NOMO-1 treated with dmso at 0.1 percent for 144 hours (cell line): ENCODE measurements around the gene OR4C6.

Experiments
- DNase-seq: peaks from one replicate; lab custom pipeline; 2025; ENCODE audit not compliant: unreplicated experiment; lab: John Stamatoyannopoulos, UW

Gene OR4C6

GRCh38 chr11:55661901-55662300 is at the start of gene OR4C6:
OR4C6 (plus strand) TSS chr11:55662201; CDS start chr11:55665167, 2,966 bp downstream.
- DNase-seq: no peak

- DNase-seq: no peak
Observed at GRCh38 chr11:55624531-55624930, 37.5 kb upstream of the OR4C6 start.

GRCh38 chr11:55634813-55635212 is 27.2 kb upstream of the OR4C6 start, which contains the start of gene OR4P4:
OR4P4 (plus strand) TSS chr11:55635113.
- DNase-seq: no peak

- no peak for DNase-seq
Observed at GRCh38 chr11:55648027-55648426, 14.0 kb upstream of the OR4C6 start, which contains the start of gene OR4S2. OR4S2 (plus strand) TSS chr11:55648327; CDS start chr11:55650904, 2,577 bp downstream.

DNA sequence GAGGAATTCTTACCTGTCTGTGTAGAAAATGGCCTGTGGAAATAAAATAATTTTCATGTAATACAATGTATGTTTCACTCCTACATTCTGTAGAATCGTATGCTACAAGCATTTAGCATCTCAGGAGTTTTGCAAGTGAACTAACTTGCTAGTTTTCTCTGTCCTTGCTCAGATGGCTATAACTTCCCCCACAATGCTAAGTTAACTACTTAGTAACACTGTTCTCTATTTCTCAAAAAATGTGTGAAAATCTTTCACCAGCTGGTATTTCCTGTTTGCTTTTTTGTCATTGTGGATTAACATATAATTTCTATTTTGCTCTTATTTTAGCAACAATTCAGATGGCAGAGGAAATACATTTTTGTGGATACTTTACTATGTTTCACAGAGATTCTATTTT is 9.4 kb upstream of the OR4C6 start:
- DNase-seq: no peak

- no peak for DNase-seq
Observed at GRCh38 chr11:55655096-55655495, 6.9 kb upstream of the OR4C6 start.

DNA sequence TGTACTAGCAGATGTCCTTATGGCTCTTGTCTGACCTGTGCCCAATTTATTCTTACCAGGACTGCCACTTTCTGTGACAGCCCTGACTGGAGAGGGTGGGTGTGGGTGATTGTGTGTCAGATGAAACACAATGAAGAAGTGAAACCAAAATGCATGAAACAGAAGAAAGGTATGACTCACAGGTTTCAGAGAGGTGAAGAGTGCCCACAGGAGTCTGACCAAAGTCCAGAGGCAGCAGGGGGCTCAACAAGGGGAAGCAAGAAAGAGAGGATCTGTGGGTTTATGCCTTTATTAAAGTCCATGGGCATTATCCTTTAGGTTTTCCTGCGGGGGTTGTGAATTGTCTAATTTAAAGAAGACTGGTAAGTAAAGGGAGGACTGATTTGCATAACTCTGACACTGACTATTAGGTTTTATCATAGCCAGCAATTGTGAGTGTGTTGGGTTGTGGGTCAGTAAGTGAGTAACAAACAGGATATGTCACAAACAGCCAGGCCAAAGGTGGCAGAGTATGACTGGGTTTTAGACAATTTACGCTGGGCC is 3.9 kb upstream of the OR4C6 start:
- DNase-seq: peak; percentile 94

- DNase-seq: no peak
Observed at GRCh38 chr11:55658608-55659007, 3.4 kb upstream of the OR4C6 start.

DNA sequence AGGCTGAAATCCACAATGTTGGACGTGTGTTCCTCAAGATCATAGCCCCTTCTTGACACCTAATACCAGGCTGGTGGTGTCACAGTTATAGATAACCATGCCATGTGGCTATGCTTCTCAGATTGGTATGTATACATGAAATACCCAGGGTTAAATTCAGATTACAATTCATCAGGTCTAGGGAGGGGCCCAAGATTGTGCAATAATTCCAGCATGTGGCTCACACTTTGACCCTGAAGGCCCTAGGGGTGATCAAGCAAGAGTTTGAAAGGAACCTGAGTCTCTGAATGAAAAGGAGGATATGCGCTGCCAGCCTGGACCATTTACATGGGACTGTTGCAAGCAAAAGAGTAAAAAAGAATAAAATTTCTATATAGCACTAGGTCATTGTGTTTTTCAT is 7.4 kb downstream of the OR4C6 start:
- DNase-seq: no peak

DNA sequence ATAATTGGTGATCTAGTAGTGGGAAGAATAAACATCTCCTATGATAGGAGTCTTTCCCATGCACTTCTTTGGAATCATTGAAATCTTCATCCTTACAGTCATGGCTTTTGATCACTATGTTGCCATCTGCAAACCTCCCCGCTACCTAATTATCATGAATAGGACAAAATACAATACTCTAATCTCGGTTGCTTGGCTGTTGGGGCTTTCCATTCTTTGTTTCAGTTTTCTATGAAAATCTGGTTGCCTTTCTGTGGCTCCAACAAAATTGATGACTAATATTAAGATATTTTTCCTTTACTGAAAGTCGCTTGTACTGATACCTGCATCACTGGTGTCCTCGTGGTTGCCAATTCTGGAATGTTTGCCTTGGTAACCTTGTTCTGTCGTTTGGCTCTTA is 11.9 kb downstream of the OR4C6 start:
- DNase-seq: no peak

- no peak for DNase-seq
Observed at GRCh38 chr11:55697817-55698216, 35.8 kb downstream of the OR4C6 start.

DNA sequence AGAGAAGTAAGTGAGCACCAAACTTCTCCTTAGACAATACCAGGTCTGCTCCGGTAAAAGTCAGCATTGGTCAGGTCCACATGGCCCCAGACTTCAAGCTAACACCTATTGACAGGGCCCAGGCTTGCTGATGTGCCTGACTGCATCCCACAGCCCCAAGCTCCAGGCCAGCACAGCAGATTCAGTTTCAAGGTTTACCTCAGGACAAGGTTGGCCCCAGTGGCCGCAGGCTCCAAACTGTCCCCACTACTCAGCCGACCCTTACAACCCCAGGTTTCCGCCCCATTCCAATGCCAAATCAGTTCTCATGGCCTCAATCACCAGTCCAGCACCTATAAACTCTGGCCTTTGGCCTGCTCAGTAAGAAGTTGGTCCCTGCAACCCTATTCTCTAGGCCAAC is 39.4 kb downstream of the OR4C6 start:
- DNase-seq: no peak

GRCh38 chr11:55707029-55707428 is 45.0 kb downstream of the OR4C6 start:
- no peak for DNase-seq

DNA sequence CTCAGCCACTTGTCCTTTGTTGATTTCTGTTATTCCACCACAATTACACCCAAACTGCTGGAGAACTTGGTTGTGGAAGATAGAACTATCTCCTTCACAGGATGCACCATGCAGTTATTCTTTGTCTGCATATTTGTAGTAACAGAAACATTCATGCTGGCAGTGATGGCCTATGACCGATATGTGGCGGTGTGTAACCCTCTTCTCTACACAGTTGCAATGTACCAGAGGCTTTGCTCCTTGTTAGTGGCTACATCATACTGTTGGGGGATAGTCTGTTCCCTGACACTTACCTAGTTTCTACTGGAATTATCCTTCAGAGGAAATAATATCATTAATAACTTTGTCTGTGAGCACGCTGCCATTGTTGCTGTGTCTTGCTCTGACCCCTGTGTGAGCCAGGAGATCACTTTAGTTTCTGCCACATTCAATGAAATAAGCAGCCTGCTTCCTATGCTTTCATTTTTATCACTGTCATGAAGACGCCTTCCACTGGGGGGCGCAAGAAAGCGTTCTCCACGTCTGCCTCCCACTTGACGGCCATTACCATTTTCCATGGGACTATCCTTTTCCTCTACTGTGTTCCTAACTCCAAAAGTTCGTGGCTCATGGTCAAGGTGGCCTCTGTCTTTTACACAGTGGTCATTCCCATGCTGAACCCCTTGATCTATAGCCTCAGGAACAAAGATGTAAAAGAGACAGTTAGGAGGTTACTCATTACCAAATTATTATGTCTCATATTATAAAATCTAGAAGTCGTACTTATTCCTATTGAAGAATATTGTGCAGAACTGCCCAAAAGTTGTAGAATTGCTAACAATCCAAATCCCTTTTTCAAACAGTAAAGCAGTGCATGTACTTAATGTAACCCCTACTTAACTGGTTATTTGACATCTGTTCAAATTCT is 53.2 kb downstream of the OR4C6 start:
- DNase-seq: no peak
